Gastroesophageal sphincter (tissue), 3 donors: ENCODE results near the gene RNF212.

Source experiments
- EP300 ChIP-seq: sonication (generic); formaldehyde crosslinking; IDR thresholded peaks from one replicate; pipeline ENCODE4 v1.6.1; 2017; ENCODE audit warnings: antibody characterized with exemption, mild to moderate bottlenecking
- POLR2A ChIP-seq, 2 donors: fragments of 450-650 bp; IDR thresholded peaks; one replicate each; pipeline ENCODE4 v1.6.1; 2017; ENCODE audit warnings: antibody characterized with exemption in 2 of 2, mild to moderate bottlenecking in 2 of 2, moderate library complexity in 1 of 2
- TF ChIP-seq, protein P1 (sequence below), 4 experiments: fragments of 200-600 bp in 2 of 4; fragments of 450-650 bp in 2 of 4; sonication (generic) in 1 of 4; IDR thresholded peaks; one replicate each; pipeline ENCODE4 v1.5.1; 2017 to 2019; ENCODE audit warnings: antibody characterized with exemption in 4 of 4, mild to moderate bottlenecking in 2 of 4, moderate library complexity in 2 of 4

- TF ChIP-seq POLR2A (IDR thresholded peaks at IDR 0.05), result no peak
- TF ChIP-seq, protein P1, sequence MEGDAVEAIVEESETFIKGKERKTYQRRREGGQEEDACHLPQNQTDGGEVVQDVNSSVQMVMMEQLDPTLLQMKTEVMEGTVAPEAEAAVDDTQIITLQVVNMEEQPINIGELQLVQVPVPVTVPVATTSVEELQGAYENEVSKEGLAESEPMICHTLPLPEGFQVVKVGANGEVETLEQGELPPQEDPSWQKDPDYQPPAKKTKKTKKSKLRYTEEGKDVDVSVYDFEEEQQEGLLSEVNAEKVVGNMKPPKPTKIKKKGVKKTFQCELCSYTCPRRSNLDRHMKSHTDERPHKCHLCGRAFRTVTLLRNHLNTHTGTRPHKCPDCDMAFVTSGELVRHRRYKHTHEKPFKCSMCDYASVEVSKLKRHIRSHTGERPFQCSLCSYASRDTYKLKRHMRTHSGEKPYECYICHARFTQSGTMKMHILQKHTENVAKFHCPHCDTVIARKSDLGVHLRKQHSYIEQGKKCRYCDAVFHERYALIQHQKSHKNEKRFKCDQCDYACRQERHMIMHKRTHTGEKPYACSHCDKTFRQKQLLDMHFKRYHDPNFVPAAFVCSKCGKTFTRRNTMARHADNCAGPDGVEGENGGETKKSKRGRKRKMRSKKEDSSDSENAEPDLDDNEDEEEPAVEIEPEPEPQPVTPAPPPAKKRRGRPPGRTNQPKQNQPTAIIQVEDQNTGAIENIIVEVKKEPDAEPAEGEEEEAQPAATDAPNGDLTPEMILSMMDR (IDR thresholded peaks at IDR 0.05), result no peak
- no peak for TF ChIP-seq EP300
Observed at GRCh38 chr4:1113311-1114009, at the start of gene RNF212.
